Ramos (cell line): ENCODE measurements around the gene KRTAP6-3.

Experiments used
- in situ Hi-C: fragments of 300-500 bp; cut with MboI; formaldehyde crosslinking; loops from one replicate; pipeline ENCODE4 v1.14.3; 2022; ENCODE audit warnings: low sequenced_read_pairs; ENCODE audit not compliant: unreplicated experiment

Gene KRTAP6-3, protein sequence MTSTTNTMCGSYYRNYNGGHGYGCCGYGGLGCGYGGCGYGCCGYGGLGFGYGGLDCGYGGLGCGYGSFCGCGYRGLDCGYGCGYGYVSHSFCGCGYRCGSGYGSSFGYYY

DNA sequence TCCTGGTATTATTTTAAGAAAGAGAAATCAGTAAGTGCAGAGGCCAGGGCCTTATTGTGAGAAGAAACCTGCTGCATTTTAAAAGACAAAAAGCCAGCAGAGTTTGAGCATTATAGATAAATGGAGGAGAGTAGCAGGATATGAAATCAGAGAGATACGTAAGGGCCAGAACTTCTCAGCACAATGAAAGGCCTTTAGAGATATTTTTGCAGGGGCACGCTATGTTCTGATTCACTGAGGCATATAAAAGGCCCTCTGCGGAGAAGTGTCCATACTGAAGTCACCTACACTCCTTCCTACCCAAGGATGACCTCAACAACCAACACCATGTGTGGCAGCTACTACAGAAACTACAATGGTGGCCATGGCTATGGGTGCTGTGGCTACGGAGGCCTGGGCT lies at the start of gene KRTAP6-3:
KRTAP6-3 (plus strand) TSS at position 301 of the 400 bp plus-strand sequence; CDS start at position 307, 6 bp downstream.
- in situ Hi-C loops, result no loop called here

GRCh38 chr21:30552782-30553181 lies 39.5 kb upstream of the KRTAP6-3 start:
- in situ Hi-C loops, result no loop called here

GRCh38 chr21:30555095-30555494 lies 37.1 kb upstream of the KRTAP6-3 start:
- in situ Hi-C loops, result no loop called here

GRCh38 chr21:30561264-30561895 lies 30.9 kb upstream of the KRTAP6-3 start, which contains the start of gene KRTAP19-7:
Gene KRTAP19-7 (minus strand): TSS chr21:30561314. CDS start chr21:30561289, 25 bp downstream.
- in situ Hi-C loops, result no loop called here

DNA sequence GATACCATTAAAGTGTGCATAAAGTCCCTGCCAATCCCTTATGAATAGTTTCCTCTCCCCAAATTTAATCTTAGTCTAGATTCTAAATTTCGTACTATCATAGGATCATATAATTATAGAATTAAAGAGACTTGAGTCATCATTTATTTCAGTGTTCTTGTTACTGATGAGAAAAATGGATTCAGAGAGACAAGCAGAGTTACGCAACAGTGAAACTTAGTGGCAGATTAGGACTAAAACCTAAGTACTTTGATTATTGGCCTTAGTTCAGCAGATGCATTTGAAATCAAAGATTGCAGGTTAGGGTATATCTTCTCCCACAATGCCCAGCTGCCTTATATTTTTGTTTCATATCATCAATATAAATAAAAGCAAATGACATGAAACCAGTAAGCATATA lies 30.3 kb upstream of the KRTAP6-3 start:
- in situ Hi-C loops, result no loop called here

DNA sequence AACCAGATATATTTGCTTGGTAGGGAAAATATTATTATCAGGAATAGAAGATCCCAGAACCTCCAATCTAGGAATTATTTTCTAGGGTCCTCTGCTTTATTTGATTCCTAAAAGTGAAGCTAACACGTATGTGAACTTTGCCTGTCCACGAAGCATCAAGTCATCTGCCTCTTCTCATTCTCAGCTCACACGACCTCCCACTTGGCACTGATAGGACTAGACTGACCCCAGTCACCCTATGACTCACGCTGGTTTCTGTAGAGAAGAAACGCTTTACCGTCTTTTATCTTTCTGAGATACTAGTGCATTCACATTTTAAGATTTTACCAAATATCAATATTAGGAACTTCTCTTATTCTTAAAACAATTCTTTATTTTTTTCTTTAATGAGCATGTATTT lies 29.2 kb upstream of the KRTAP6-3 start:
- in situ Hi-C loops, result no loop called here

GRCh38 chr21:30563630-30564029 lies 28.6 kb upstream of the KRTAP6-3 start:
- in situ Hi-C loops, result no loop called here

DNA sequence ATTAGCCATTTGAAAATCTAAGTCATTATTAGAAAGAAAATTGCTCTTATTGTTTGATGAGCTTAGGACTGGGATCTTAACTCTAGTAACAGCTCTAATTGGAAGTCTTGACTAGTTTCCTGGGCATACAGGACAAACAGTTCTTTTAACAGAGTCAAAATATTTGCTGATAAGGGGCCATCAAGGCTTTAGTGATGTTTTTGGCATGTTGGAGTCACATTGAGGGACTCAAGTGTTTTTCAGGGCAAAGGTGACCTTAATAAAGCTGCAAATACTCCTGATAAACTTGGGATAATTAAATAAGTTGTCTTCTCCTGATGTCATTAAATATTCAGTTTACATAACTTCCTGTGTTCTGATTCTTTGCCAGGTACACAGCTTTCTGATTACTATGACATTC lies 24.6 kb upstream of the KRTAP6-3 start:
- in situ Hi-C loops, result no loop called here

- in situ Hi-C loops, result no loop called here
Observed at GRCh38 chr21:30577766-30578165, 14.5 kb upstream of the KRTAP6-3 start.

DNA sequence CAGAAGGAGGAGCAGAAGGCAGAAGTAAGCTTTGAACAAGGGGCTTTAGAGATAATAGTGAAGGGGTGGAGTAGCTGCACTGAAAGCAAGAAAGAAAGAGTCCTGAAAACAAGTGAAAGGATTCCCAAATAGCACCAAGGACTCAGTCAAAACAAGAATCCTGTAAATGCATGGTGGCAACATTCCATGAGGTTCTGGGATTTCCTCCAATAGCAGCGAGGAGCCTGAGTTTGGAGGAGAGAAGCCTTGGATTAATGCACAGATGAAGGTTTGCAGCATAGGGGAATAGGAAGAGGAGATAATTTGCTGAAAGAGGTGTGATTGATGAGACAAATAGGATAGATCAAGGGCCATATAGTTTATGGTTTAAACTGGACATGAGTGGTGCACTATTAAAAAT lies 12.9 kb upstream of the KRTAP6-3 start:
- in situ Hi-C loops, result no loop called here

DNA sequence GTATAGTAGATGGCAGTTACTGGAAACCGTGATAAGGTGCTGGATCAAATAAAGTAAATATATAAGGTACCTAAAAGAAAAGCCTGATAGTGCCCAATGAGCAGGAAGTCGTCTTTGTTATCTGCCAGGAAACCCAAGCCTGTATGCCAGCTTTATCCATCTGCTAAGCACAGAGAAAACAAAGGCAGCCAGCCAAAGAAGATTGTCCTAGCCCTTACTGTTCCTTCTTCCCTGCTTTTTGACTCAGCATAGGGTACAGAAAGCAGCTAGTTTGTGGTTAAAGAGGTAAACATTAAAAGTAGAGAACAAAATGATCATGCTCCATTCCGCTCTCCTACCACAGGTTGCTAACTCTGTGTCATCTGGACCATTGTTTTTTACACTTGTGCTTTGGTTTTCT lies 12.1 kb upstream of the KRTAP6-3 start:
- in situ Hi-C loops, result no loop called here

DNA sequence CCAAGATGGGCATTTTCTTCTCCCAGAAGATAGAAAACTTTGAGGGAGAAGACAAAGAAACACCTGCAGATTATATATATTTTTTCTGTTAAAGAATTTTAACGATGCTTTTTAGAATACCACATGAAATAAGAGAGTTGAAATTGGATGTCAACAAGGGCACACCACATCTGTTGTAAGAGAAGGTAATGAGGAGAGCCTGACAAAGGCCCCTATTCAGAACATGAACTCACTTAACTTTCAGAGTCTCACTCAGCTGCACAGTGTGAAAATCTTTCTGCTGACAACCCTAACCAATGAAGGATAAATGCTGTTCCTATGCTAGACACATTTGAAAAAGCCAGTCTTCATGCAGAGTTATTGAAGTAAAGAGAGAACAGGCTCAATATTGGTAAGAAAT lies 9.4 kb upstream of the KRTAP6-3 start:
- in situ Hi-C loops, result no loop called here

DNA sequence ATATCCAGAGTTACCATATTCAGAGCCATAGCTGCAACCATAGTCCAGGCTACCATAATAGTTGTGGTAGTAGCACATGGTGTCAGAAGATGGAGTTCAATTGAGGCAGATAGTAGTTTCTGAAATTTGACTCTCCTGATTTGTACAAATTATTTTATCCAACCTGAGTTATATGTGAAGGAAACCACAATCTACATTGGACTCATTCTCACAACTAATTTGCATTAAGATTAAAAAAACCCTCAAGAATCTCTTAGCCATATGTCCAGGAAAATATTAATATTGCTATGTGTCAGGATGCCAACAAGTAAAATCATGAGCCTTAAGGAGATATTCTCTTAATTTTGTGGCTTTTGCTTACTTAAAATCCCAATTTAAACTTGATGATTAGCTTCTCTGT lies 1.9 kb upstream of the KRTAP6-3 start, which contains the start of gene KRTAP22-2:
KRTAP22-2 (minus strand) TSS at position 101 of the 400 bp plus-strand sequence.
- in situ Hi-C loops, result no loop called here

GRCh38 chr21:30598802-30599201 lies 6.6 kb downstream of the KRTAP6-3 start, which contains the start of gene KRTAP6-2:
Gene KRTAP6-2 (minus strand): TSS chr21:30598902. CDS start chr21:30598874, 28 bp downstream.
- in situ Hi-C loops, result no loop called here

DNA sequence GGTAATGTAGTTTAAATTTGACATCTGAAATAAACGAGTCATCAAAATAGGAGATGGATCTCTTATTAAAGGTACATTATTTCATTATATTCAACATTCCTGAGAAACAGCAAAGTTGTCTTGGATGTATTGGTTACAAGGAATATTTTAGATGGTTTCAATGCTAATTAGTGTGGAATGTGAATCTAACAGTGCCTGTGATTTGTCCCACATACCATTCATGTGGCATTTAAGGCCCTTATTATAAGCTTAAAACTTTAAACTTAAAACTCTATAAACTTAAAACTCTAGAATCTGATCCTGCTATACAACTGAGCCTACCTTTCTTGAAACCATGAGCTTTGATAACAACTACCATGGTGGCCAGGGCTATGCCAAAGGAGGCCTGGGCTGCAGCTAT lies 8.5 kb downstream of the KRTAP6-3 start, which contains the start of gene KRTAP22-1:
KRTAP22-1 (plus strand) TSS at position 301 of the 400 bp plus-strand sequence.
- in situ Hi-C loops, result no loop called here

GRCh38 chr21:30605968-30606367 lies 13.7 kb downstream of the KRTAP6-3 start:
- in situ Hi-C loops, result no loop called here

GRCh38 chr21:30612132-30612531 lies 19.9 kb downstream of the KRTAP6-3 start:
- in situ Hi-C loops, result no loop called here

- in situ Hi-C loops, result no loop called here
Observed at GRCh38 chr21:30613836-30614235, 21.6 kb downstream of the KRTAP6-3 start, which contains the start of gene KRTAP6-1. Gene KRTAP6-1 (minus strand): TSS chr21:30613930. CDS start chr21:30613904, 26 bp downstream.

GRCh38 chr21:30615199-30615598 lies 23.0 kb downstream of the KRTAP6-3 start:
- in situ Hi-C loops, result no loop called here

GRCh38 chr21:30616125-30616524 lies 23.9 kb downstream of the KRTAP6-3 start, which contains the start of gene KRTAP20-1:
Gene KRTAP20-1 (plus strand): TSS chr21:30616425. CDS start chr21:30616455, 30 bp downstream.
- in situ Hi-C loops, result no loop called here

- in situ Hi-C loops, result no loop called here
Observed at GRCh38 chr21:30620080-30620479, 27.8 kb downstream of the KRTAP6-3 start.

DNA sequence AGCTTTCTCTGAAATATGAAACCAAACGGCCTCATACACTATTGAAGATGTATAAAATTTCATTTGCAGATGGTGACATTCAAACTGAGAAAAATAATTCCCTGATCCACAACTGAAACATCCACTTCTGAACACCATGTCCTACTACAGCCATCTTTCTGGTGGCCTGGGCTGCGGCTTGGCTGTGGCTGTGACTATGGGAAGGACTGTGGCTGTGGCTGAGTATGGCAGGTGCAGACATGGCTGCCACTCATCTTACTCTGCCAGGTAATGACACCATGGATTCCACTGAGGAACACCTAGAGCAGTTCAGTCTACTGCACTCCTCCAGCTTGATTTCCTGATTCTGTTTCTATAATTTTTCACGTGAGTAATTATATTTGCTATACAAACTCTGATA lies 28.3 kb downstream of the KRTAP6-3 start, which contains the start of gene KRTAP20-4:
KRTAP20-4 (plus strand) TSS at position 106 of the 400 bp plus-strand sequence.
- in situ Hi-C loops, result no loop called here
